GM12878 (cell line): ENCODE results near the gene CCDC54.

Source experiments
- FOS ChIP-seq: IDR thresholded peaks from 3 replicates; pipeline ENCODE4 v1.6.1; 2011; ENCODE audit warnings: borderline replicate concordance; ENCODE audit not compliant: insufficient read length; ENCODE audit errors: extremely low read depth
- HDAC2 ChIP-seq: fragments of 200-600 bp; sonication (generic); IDR thresholded peaks from 2 replicates; pipeline ENCODE4 v1.6.1; 2017
- ZBED1 ChIP-seq: IDR thresholded peaks from 2 replicates; pipeline ENCODE4 v1.6.1; 2016; ENCODE audit warnings: borderline replicate concordance
- TF ChIP-seq, protein P1 (sequence below), 3 experiments: IDR thresholded peaks in 2 of 3; conservative IDR thresholded peaks in 1 of 3; 2 replicates each; pipeline ENCODE4 v1.5.1; 2011; ENCODE audit warnings: low read depth in 3 of 3, low read length in 3 of 3, mild to moderate bottlenecking in 3 of 3, control low read depth in 2 of 3, moderate library complexity in 2 of 3, inconsistent platforms in 1 of 3, mixed read lengths in 1 of 3; ENCODE audit not compliant: control insufficient read depth in 2 of 3, insufficient read depth in 1 of 3; ENCODE audit errors: extremely low read depth in 1 of 3

GRCh38 chr3:107387555-107387954, 10.3 kb downstream of the CCDC54 start:
- TF ChIP-seq ZBED1 (no peak), HDAC2 (no peak), FOS (no peak)
- TF ChIP-seq, protein P1, sequence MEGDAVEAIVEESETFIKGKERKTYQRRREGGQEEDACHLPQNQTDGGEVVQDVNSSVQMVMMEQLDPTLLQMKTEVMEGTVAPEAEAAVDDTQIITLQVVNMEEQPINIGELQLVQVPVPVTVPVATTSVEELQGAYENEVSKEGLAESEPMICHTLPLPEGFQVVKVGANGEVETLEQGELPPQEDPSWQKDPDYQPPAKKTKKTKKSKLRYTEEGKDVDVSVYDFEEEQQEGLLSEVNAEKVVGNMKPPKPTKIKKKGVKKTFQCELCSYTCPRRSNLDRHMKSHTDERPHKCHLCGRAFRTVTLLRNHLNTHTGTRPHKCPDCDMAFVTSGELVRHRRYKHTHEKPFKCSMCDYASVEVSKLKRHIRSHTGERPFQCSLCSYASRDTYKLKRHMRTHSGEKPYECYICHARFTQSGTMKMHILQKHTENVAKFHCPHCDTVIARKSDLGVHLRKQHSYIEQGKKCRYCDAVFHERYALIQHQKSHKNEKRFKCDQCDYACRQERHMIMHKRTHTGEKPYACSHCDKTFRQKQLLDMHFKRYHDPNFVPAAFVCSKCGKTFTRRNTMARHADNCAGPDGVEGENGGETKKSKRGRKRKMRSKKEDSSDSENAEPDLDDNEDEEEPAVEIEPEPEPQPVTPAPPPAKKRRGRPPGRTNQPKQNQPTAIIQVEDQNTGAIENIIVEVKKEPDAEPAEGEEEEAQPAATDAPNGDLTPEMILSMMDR (IDR thresholded peaks at IDR 0.05 in 2 of 3, conservative IDR thresholded peaks at IDR 0.05 in 1 of 3; ENCODE audit: control insufficient read depth in 2 of 3, extremely low read depth in 1 of 3, insufficient read depth in 1 of 3, low read depth in 3 of 3, low read length in 3 of 3), result no peak
